ENCODE results near the gene SLC4A3.

Gene SLC4A3

DNA sequence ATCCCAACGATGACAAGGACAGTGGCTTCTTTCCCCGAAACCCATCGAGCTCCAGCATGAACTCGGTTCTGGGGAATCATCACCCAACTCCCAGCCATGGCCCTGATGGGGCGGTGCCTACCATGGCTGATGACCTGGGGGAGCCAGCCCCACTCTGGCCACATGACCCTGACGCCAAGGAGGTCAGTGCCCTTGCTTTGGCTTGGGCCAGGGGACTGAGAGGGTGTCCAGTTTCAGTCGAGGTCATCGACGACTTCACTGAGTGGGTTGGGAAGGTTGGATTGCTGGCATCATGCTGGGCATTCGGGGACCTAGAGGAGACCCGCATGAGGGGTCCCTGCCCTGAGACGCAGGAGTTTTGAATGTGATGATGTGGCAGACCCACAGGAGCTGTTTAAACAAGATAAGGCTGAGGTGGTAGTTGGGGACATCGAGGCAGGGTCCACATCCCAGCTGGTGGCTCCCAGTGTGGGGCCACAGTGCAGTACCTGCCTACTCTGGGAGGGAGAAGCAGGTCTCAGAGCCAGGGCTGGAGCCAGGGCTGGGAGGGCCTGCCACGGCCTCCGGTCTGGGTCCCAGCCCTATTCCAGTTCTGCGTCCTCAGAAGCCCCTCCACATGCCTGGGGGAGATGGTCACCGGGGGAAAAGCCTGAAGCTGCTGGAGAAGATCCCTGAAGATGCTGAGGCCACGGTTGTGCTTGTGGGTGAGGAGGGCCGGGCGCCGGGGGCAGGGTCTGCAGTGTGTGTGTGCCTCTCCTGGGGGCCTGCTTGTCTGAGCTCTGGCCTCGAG is 6.0 kb downstream of the SLC4A3 start:
- DNase-seq (ENCODE audit: low read depth in 2 of 2) = no peak

DNA sequence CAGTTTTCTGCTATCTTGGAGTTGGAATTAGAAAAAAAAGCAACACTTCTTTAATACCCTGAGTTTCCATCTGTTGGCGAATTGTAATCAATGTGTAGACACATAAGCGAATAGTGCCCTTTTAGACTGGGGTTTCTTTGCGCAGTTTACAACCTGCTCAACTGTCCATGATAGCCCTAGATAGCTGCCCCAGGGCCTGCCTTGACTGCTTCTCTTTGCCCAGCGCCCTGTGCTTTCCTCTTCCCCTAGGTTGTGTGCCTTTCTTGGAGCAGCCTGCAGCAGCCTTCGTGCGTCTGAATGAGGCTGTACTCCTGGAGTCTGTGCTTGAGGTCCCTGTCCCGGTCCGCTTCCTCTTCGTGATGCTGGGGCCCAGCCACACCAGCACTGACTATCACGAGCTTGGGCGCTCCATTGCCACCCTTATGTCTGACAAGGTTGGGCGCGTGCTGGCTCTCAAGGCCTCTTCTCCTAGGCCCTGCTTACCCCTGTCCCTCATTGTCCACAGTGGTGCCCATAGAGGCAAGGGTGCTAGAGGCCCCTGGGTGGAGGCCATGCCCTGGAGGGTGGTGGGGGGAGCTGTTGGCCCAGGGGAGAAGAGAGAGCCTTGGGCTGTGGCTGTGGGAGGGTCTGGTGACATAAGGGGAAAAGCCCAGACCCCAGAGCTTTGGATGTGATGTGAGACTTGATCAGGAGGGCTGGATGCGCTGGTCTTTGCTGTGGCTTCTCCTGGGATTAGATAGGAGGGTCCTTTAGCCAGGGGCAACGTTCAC is 6.9 kb downstream of the SLC4A3 start:
- no peak for DNase-seq (ENCODE audit: low read depth in 2 of 2)

GRCh38 chr2:219634951-219635751 is 7.7 kb downstream of the SLC4A3 start:
- no peak for DNase-seq (ENCODE audit: low read depth in 2 of 2)

- no peak for DNase-seq (ENCODE audit: low read depth in 2 of 2)
Measured at GRCh38 chr2:219636144-219636915, 8.9 kb downstream of the SLC4A3 start.

DNA sequence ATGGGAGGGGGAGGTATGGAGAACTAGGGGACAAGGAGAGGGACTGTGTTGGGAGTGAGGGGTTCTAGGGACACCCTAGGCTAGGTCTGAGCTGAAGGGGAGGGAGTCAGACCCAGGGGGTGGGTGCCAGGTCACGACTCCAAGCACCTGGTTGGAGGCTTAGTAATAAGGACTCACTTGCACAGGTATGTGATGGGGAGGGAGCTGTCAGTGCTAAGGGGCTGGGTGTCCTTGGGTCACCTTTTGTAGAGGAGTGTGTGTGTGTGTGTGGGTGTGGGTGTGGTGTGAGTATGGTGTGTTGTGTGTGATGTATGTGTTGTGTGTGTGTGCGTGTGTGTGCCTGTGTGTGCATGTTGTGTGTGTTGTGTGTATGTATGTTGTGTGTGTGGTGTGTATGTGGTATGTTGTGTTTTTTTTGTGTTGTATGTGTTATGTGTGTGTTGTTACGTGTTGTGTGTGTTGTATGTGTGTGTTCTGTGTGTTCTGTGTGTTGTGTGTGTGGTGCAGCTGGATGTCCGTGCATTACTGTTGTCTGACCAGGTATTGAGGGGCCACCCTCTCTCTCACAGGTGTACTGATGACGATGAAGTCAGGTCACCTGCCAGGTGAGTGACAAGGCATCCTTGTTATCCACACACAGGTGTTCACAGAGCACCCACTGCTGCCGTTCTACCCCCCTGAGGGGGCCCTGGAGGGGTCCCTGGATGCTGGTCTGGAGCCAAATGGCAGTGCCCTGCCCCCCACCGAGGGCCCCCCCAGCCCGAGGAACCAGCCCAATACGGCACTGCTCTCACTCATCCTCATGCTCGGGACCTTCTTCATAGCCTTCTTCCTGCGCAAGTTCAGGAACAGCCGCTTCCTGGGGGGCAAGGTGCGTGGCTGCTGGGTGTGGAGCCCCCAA is 9.8 kb downstream of the SLC4A3 start:
- DNase-seq (ENCODE audit: low read depth in 2 of 2) = no peak

- DNase-seq (ENCODE audit: low read depth in 2 of 2) = no peak
Measured at GRCh38 chr2:219637842-219638185, 10.4 kb downstream of the SLC4A3 start.

GRCh38 chr2:219638217-219638947 is 11.0 kb downstream of the SLC4A3 start:
- no peak for DNase-seq (ENCODE audit: low read depth in 2 of 2)

- DNase-seq (ENCODE audit: low read depth in 2 of 2) = no peak
Measured at GRCh38 chr2:219638948-219639755, 11.7 kb downstream of the SLC4A3 start.

DNA sequence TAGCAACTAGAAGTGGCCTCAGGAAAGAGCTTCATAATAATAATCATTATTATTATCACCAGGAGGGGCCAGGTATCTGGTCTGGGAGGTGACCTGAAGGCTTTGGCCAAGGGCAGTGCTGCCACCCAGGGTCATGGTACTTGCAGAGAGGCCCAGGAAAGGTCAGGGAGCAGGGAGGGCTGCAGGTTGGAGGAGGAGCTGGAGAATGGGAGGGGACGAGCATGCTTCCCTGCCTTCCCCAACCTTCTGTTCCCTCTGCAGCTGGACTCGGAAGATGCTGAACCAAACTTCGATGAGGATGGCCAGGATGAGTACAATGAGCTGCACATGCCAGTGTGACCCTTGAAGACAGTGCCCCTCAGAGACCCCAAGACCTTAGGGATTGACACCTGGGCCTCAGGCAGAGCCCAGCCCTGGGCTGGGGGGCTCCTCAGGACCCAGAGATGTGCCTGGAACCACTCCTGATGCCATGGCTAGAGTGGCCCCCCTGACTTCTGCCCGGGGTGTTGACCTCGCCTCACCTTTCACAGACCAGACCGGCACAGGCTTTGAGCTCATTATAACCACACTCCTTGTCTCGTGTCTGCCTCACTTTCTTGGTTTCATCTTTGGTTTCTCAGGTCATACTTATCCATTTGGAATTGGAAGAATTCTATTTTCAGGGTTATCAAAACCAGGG is 14.1 kb downstream of the SLC4A3 start:
- DNase-seq (ENCODE audit: low read depth in 2 of 2) = no peak

- DNase-seq (ENCODE audit: low read depth in 2 of 2) = no peak
Measured at GRCh38 chr2:219642069-219642454, 14.6 kb downstream of the SLC4A3 start.

DNA sequence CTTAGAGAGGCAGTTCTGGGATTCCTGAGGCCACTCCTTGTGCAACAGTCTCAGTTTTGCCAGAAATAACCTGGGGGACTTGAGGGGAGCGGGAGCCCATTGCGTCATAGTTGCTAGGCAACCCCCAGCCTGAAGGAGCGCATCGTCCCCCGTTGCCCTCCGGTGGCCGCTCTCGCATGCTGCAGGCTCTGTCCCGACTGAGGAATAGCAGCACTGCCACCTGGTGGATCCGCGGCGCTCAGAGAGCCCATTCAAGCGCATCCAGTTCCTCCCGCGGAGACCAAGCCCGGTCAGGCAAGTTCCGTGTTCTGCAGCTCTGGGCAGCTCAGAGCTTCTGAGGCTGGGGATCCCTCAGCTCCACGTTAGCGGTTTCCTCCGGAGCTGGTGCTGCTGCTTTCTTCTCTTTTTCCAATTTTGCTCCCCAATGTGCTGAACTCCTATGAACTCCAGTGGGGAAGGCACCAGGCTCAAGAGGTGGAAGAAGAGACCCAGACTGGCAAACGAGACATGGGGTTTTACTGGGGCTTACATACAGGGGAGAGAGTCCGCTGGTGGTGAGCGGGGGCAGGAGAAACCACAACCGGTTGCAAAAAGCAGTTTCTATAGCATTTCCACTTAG is 15.1 kb downstream of the SLC4A3 start:
- DNase-seq (ENCODE audit: low read depth in 2 of 2) = peak; percentile 73 to 79

DNA sequence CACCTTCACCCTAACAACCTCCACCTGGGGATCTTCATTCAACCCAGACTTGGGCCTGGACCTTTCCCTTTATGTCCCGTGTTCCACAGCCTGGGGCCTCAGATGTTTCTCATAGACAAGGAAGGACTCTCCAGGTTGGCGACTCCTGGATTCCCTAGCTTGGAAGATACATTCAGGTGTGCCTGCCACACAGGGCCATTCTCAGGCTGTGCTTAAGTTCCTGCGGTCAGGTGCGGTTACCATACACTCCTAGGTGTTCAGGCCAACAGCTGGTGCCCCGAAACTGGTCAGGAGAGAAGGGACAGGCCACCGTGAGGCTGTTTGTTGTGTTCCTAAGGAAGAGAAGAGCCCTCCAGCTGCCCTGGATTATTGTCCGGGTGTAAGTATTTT is 15.6 kb downstream of the SLC4A3 start:
- DNase-seq (ENCODE audit: low read depth in 2 of 2) = no peak

- no peak for DNase-seq (ENCODE audit: low read depth in 2 of 2)
Measured at GRCh38 chr2:219643788-219644398, 16.5 kb downstream of the SLC4A3 start.

- no peak for DNase-seq (ENCODE audit: low read depth in 2 of 2)
Measured at GRCh38 chr2:219644801-219645480, 17.5 kb downstream of the SLC4A3 start.

- DNase-seq (ENCODE audit: low read depth in 2 of 2) = no peak
Measured at GRCh38 chr2:219645631-219646527, 18.4 kb downstream of the SLC4A3 start.

- DNase-seq (ENCODE audit: low read depth in 2 of 2) = no peak
Measured at GRCh38 chr2:219648176-219648575, 20.7 kb downstream of the SLC4A3 start.

Measured in stimulated activated CD8-positive, alpha-beta memory T cell treated with anti-CD3 and anti-CD28 coated beads, Interleukin-2, amount 100 ng/mL, for 1 hour (primary cell).